Right atrium auricular region (tissue), 2 donors: ENCODE results near the gene NDUFA13. TPM values are rescaled to one million over a fixed set of nuclear protein-coding genes. Genes with fewer than 3 reads are reported as not detected.

Experiments used
- DNase-seq: peaks from one replicate; pipeline ENCODE4 v3.0.0-alpha.2; 2019; ENCODE audit warnings: low spot score
- H3K27ac ChIP-seq, 2 donors: fragments of 200-600 bp; sonication (generic); 1 replicate in 1 of 2; 2 replicates in 1 of 2; pipeline ENCODE4 v1.5.1; 2016 to 2019
- H3K27me3 ChIP-seq, 2 donors: fragments of 200-600 bp; sonication (generic); one replicate each; pipeline versions ENCODE4 v1.5.1 to v1.6.0; 2017 to 2019
- H3K36me3 ChIP-seq: fragments of 200-600 bp; sonication (generic); one replicate; pipeline ENCODE4 v1.5.1; 2016
- H3K4me1 ChIP-seq, 2 donors: fragments of 200-600 bp; sonication (generic); one replicate each; pipeline versions ENCODE4 v1.5.1 to v1.6.0; 2017 to 2019
- H3K4me3 ChIP-seq, 2 donors: fragments of 200-600 bp; sonication (generic); 1 replicate in 1 of 2; 2 replicates in 1 of 2; pipeline ENCODE4 v1.5.1; 2017 to 2019; ENCODE audit warnings: mild to moderate bottlenecking in 1 of 2, moderate library complexity in 1 of 2
- H3K9me3 ChIP-seq, 2 donors: fragments of 200-600 bp; sonication (generic); one replicate each; pipeline ENCODE4 v1.5.1; 2019
- CTCF ChIP-seq, 2 donors: fragments of 200-600 bp; sonication (generic); IDR thresholded peaks; one replicate each; pipeline ENCODE4 v1.5.1; 2019; ENCODE audit warnings: antibody characterized with exemption in 2 of 2
- total RNA-seq, 2 donors: library from RNA; depleted of rRNA; stranded (reverse); fragments of >200 nt; gene quantifications; one replicate each; pipeline ENCODE4 v1.1.0, GENCODE V29; 2016

The NDUFA13 gene
- total RNA-seq, 2 donors from 2014 or later: 59.3 to 198 TPM

DNA sequence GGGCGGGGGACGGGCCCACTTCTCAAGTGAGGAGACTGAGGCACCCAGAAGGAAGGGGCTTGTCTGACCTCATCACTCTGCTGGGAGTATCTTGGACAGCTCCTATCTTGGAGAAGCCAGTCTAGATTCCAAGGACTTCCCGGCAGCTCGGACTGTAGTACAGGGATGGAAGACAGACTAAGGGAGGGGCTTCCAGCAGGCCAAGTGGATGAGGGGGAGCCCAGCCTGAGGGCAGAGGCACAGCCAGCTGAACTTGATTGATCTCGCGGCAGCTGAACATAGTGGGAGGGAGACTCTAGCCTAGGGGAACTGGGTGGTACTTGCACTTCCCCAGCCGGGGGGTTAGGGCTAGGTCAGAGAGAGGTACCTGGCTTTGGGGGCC lies 22.8 kb downstream of the NDUFA13 start:
- peak overlapping the region in 1 of 2 donors; percentile 43 for H3K4me3 ChIP-seq
- H3K27ac ChIP-seq: no peak overlapping the region
- peaks cover 11 to 19% of the 10 kb centered on the region in 2 donors for H3K27me3 ChIP-seq
- DNase-seq: no peak
- no peaks in the 10 kb centered on the region for H3K9me3 ChIP-seq
- H3K4me1 ChIP-seq: peaks cover 0 to 41% of the 10 kb centered on the region in 2 donors
- TF ChIP-seq CTCF (IDR thresholded peaks at IDR 0.05): no peak
- H3K36me3 ChIP-seq: no peaks in the 10 kb centered on the region

- Histone ChIP-seq H3K4me1 (peaks cover 0 to 41% of the 10 kb centered on the region in 2 donors), H3K27ac (no peak overlapping the region), H3K36me3 (no peaks in the 10 kb centered on the region), H3K9me3 (no peaks in the 10 kb centered on the region), H3K4me3 (no peak overlapping the region), H3K27me3 (peaks cover 11 to 19% of the 10 kb centered on the region in 2 donors)
- no peak for DNase-seq
- TF ChIP-seq CTCF (IDR thresholded peaks at IDR 0.05): no peak
These were observed 23.7 kb downstream of the NDUFA13 start for GRCh38 chr19:19539698-19540063.

DNA sequence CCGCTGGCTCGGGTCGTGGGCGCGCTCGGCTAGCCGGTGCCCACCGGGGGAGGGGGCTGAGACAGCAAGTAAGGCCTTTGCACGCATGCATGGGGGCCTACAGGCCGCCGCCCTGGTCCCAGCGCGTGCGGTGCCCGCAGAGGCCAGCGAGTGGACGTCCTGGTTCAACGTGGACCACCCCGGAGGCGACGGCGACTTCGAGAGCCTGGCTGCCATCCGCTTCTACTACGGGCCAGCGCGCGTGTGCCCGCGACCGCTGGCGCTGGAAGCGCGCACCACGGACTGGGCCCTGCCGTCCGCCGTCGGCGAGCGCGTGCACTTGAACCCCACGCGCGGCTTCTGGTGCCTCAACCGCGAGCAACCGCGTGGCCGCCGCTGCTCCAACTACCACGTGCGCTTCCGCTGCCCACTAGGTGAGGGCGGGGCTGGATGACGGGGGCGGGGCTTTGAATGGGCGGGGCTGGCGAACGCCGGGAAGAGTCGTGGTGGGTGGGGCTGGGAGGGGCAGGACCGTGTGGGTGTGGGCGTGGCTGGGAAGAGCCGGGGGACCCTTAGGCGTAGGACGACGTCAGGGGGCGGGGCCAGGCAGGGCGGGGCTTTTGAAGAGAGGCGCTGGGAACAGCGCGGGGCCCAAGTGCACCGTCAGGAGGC lies 24.2 kb downstream of the NDUFA13 start:
- no peak for DNase-seq
- H3K4me3 ChIP-seq: peak overlapping the region in 1 of 2 donors; percentile 34
- H3K36me3 ChIP-seq: no peaks in the 10 kb centered on the region
- no peak overlapping the region for H3K27ac ChIP-seq
- peaks cover 0 to 41% of the 10 kb centered on the region in 2 donors for H3K4me1 ChIP-seq
- H3K9me3 ChIP-seq: no peaks in the 10 kb centered on the region
- no peak for TF ChIP-seq CTCF (IDR thresholded peaks at IDR 0.05)
- H3K27me3 ChIP-seq: peaks cover 11 to 19% of the 10 kb centered on the region in 2 donors

DNA sequence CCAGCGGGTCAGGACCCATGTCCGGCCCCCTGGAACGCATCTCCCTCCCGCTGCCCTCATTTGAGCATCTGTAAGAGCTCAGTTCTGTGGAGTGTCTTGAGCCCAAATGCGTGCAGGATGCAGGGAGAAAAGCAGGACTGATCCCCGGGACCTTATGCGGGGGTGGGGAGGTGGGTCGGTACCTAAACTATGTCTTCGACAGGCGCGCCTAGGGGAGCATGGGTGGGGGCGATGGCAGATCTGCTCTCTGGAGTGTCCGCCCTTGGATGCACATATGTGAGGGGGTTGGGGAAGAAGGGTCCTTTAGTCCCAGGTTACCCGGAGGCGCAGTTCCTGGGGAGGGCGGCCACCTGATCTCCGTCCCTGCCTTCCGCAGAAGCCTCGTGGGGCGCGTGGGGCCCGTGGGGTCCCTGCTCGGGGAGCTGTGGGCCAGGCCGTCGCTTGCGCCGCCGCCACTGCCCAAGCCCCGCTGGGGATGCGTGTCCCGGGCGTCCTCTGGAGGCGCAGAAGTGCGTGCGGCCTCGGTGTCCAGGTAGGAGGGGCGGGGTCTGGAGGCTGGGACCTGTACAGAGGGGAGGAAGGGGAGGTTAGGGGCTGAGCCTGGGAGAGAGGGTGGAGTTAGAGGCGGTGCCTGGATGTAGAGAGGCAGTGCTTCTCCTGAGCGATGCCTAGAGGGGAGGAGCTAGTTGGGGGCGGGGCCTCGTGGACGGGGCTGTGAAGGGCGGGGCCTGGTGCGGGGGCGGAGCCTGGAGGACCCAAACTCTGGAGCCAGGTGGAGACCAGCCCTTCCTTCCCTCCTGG lies 24.9 kb downstream of the NDUFA13 start:
- Histone ChIP-seq H3K4me3 (peak overlapping the region in 1 of 2 donors; percentile 34), H3K9me3 (no peaks in the 10 kb centered on the region), H3K4me1 (peaks cover 0 to 41% of the 10 kb centered on the region in 2 donors), H3K27me3 (peaks cover 11 to 19% of the 10 kb centered on the region in 2 donors), H3K36me3 (no peaks in the 10 kb centered on the region), H3K27ac (no peak overlapping the region)
- no peak for DNase-seq
- TF ChIP-seq CTCF (IDR thresholded peaks at IDR 0.05): no peak

- Histone ChIP-seq H3K4me3 (no peak overlapping the region), H3K9me3 (no peaks in the 10 kb centered on the region), H3K36me3 (no peaks in the 10 kb centered on the region), H3K27ac (no peak overlapping the region), H3K4me1 (peaks cover 0 to 44% of the 10 kb centered on the region in 2 donors), H3K27me3 (peaks cover 11 to 19% of the 10 kb centered on the region in 2 donors)
- DNase-seq: no peak
- no peak for TF ChIP-seq CTCF (IDR thresholded peaks at IDR 0.05)
These were observed 25.6 kb downstream of the NDUFA13 start for GRCh38 chr19:19541616-19542015.
